Measurements from ENCODE around the gene STIM2.

The STIM2 gene

DNA sequence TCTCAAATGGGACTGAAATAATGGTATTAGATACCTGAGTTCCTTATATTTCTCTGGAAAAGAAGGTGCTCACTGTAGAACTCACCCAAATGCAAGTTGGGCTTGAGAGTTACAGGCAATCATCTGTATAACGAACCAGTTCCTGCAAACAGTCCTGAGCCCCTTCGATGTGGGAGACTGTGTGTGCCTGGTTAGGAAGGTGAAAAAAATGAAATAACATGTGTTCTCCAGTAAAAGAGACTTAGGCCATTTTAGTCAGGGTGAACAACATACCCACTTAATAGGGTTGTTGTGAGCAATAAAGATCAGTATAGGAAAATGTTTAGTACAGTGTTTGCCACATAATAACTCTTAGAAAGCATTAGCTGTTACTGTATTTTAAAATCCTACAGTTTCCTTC, 23.4 kb downstream of the STIM2 start:
- TF ChIP-seq, protein P1, sequence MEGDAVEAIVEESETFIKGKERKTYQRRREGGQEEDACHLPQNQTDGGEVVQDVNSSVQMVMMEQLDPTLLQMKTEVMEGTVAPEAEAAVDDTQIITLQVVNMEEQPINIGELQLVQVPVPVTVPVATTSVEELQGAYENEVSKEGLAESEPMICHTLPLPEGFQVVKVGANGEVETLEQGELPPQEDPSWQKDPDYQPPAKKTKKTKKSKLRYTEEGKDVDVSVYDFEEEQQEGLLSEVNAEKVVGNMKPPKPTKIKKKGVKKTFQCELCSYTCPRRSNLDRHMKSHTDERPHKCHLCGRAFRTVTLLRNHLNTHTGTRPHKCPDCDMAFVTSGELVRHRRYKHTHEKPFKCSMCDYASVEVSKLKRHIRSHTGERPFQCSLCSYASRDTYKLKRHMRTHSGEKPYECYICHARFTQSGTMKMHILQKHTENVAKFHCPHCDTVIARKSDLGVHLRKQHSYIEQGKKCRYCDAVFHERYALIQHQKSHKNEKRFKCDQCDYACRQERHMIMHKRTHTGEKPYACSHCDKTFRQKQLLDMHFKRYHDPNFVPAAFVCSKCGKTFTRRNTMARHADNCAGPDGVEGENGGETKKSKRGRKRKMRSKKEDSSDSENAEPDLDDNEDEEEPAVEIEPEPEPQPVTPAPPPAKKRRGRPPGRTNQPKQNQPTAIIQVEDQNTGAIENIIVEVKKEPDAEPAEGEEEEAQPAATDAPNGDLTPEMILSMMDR (IDR thresholded peaks at IDR 0.05; ENCODE audit: low read depth, low read length) = no peak
- in situ Hi-C loops (cut with HindIII; ENCODE audit: low sequenced_read_pairs) = no loop called here
- no peak overlapping the region for H3K4me3 ChIP-seq (ENCODE audit: low read depth, low read length)
- no peak for DNase-seq (ENCODE audit: low read depth, low spot score)

DNA sequence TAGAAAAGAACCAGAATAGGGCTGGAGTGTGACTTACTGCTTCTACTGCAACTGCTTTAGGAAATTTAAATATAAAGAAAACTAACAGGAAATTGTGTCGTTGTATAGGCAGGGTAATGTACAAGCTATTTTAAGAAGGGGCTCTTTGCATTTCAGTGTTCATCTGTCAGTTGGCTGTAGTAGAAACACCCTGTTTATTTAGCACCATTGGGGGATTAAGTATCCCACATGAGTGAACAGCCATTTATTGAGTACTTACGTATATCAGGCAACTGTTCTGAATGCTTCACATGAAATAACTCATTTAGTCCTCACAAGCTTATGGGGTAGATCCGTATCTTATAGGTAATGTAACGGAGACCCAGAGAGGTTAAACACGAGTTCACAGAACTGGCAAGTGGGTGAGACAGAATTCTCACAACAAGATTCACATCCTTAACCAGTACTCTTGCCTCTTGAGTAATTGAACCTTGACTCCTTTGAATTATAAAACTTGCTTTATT, 23.9 kb downstream of the STIM2 start:
- in situ Hi-C loops (cut with HindIII; ENCODE audit: low sequenced_read_pairs) = no loop called here
- no peak overlapping the region for H3K4me3 ChIP-seq (ENCODE audit: low read depth, low read length)

DNA sequence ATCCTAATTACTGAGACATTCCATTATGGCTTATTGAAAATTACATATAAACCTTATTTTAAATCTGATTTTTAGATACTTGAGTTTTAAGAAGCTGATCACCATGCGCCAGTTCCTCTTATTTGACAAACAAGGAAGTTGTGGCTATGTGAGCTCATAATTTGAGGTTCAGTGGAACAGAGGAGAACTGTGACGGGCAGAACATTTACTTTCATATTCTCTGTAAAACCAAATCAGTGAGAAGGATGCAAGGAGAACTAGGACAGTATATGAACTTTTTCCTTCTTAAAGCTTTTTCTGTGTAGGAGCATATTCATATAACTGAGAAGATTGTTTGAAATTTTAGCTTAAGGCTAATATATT, 25.3 kb downstream of the STIM2 start:
- TF ChIP-seq, protein P1 (IDR thresholded peaks at IDR 0.05; ENCODE audit: low read depth, low read length) = no peak
- in situ Hi-C loops (cut with HindIII; ENCODE audit: low sequenced_read_pairs) = no loop called here
- no peak for DNase-seq (ENCODE audit: low read depth, low spot score)
- H3K4me3 ChIP-seq (ENCODE audit: low read depth, low read length) = no peak overlapping the region

More for the DNA sequence above, 23.9 kb downstream of the STIM2 start:
- TF ChIP-seq, protein P1 (IDR thresholded peaks at IDR 0.05; ENCODE audit: low read depth, low read length) = no peak
- no peak for DNase-seq (ENCODE audit: low read depth, low spot score)

DNA sequence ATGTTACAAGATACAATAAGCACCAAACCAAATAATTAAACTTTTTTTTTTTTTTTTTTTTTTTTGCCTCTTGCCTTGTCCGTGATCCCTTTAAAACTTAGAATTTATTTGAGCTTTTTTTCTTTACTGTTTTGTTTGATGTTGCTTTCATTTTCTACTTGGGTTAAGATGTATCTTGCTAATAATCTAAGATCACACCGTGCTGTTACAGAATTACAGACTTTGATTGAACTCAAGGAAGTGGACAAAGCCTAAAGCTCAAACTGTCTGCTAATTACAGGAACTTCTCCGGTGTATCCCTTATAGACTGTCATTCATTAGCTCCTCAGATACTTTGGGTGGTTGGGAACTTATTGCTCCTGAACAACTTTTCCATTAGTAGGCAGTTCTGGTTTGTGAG, 26.5 kb downstream of the STIM2 start:
- H3K4me3 ChIP-seq (ENCODE audit: low read depth, low read length) = no peak overlapping the region
- in situ Hi-C loops (cut with HindIII; ENCODE audit: low sequenced_read_pairs) = no loop called here
- no peak for DNase-seq (ENCODE audit: low read depth, low spot score)
- TF ChIP-seq, protein P1 (IDR thresholded peaks at IDR 0.05; ENCODE audit: low read depth, low read length) = no peak

DNA sequence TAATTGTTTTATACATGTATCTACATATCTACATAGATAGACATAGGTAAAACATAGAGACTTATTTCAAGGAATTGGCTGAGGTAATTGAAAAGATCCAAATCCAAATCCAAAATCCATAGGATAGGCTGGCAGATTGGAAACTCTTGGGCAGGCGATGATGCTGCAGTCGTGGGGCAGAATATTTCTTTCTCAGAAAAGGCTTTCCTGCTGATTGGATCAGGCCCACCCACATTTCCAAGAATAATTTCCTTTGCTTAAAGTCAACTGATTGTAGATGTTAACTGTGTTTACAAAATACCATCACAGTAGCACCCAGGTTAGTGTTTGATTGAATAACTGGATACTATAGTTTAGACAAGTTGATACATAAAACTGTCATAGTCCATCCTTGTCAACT, 27.2 kb downstream of the STIM2 start:
- no peak for DNase-seq (ENCODE audit: low read depth, low spot score)
- in situ Hi-C loops (cut with HindIII; ENCODE audit: low sequenced_read_pairs) = no loop called here
- TF ChIP-seq, protein P1 (IDR thresholded peaks at IDR 0.05; ENCODE audit: low read depth, low read length) = no peak
- H3K4me3 ChIP-seq (ENCODE audit: low read depth, low read length) = no peak overlapping the region

DNA sequence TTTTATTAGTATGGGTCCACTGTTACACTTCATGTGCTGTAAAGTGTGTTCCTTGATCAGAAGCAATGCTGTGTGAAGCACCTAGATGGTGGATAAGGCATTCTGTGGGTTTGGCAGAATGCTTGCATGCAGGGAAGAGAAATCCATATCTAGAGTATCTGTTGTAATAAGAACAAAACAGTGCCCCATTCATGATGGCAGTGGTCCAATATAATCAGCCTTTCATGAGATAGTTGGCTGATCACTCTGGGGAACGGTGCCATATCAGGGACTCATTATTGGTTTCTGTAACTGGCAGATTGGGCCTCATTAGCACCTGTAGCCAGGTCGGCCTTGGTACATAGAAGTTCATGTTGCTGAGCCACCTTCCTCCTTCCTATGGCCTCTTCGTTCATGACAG, 28.7 kb downstream of the STIM2 start:
- DNase-seq (ENCODE audit: low read depth, low spot score) = no peak
- TF ChIP-seq, protein P1 (IDR thresholded peaks at IDR 0.05; ENCODE audit: low read depth, low read length) = no peak
- no peak overlapping the region for H3K4me3 ChIP-seq (ENCODE audit: low read depth, low read length)
- in situ Hi-C loops (cut with HindIII; ENCODE audit: low sequenced_read_pairs) = no loop called here

DNA sequence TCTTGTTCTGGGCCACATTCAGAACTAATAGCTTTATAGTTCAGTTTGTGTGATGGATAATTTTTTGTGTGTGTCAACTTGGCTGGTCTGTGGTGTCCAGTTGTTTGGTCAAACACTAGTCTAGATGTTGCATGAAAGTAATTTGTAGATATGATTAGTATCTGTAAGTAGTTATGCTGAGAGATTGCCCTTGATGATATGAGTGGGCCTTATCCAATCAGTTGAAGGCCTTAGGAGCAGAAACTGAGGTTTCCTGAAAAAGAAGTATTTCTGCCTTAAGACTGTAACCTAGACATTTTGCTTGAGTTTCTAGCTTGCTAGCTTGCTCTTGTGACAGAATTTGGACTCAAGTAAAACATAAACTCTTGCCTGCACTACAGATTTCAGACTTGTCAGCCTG, 30.4 kb downstream of the STIM2 start:
- no peak overlapping the region for H3K4me3 ChIP-seq (ENCODE audit: low read depth, low read length)
- no peak for DNase-seq (ENCODE audit: low read depth, low spot score)
- TF ChIP-seq, protein P1 (IDR thresholded peaks at IDR 0.05; ENCODE audit: low read depth, low read length) = no peak
- in situ Hi-C loops (cut with HindIII; ENCODE audit: low sequenced_read_pairs) = no loop called here
